Measurements from ENCODE around the gene BTBD8.
"Not testable (repeated sequence)": the region's sequence is repeated elsewhere in the genome, so short reads cannot be mapped to it uniquely, and the experiment has no call there.

The BTBD8 gene

DNA sequence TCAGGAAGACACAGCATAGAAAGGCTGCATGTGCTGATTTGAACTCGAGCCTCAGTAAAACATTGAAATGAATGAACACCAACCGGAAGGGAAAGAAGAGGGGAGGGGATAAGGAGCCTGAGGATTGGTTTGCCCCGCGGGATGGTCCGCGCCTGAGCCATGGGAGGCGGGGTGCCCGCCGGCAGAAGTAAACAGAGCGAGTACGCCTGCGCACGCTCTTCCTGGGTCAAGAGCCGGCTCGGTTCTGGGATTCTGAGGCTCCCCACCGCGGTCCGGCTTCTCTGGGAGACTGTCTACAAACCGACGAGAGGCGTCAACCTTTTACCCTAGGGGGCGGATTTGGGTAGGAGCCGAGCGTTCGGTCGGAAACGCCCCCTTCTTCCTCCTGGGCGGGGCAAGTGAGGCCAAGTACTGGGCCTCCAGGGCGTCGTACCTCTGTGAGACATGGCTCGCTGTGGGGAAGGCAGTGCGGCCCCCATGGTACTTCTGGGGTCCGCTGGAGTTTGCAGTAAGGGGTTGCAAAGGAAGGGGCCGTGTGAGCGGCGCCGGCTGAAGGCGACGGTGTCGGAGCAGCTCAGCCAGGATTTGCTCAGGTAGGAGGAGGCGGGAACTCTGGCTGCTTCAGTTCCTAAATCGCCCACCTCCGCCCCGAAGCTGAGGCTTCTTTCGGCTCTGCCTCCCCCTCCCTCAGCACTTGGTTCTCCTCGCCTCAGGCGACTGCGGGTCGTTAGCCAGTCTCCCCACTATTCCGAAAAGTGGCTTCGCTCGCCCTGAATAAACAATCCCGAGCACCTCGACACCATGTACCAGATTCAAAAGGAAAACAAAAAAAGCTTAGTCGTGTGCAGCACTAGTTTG is at the start of gene BTBD8:
TSS of gene BTBD8 (plus strand) at position 218 of the 858 bp plus-strand sequence. CDS start at position 445, 227 bp downstream.
- DNase-seq, result peak; percentile 86

DNA sequence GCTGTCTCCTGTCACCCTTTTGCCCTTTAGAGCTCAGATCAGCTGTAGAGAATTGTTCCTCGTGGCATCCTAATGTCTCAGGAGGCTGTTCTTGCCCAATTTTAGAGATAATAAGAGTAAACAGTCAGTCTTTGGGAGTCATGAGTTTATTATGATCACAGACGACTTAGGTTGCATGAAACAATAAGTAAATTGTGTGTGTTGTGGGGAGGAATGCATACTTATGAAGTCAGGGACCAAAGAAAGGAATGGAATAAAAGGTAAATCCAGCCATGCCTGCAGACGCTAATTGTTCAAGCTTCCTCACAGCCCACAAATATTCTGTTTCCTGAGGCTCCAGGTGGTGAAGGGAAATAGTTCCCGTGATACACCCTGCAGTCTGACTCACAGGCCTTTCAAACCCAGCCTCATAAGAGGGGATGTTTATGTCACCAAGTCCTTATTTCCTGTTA is 49.5 kb upstream of the BTBD8 start:
- no peak for DNase-seq

DNA sequence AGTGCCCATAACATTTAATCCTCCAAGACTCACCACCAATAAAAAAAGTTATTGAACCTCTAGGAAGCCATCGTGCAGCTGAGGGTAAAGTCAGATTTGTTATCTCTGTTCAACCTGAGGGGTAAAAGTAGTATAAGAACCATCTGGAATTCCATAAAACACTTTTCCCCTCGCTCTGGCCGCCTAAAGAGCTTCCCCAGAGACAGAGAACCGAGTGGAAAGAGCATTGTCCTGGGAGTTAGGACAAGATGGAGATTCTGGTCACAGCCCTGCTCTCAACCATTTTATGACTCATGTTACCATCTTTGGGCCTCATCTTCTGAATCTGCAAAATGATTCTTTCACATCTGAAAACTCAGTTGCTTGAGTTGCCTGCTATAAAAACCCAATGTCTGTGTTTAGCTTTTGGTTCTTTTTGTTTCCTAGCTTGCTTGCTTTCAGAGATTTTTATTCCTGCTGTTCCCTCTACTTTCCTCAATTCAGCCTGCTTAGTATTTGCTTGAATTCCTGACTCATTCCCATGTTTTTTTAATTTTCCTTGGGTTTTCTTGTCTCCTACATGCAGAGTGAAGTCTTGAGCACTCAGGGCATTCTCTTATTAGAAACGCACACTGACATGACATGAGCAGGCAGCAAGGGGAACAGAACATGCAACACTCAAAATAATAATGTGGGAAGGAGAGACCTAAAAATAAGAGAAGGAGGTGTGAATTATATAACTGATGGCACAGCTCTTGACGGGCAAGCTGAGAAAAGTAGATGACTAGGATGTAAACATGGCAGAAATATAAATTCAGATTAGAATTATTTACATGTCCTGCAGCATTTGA is 48.6 kb upstream of the BTBD8 start:
- no peak for DNase-seq

DNA sequence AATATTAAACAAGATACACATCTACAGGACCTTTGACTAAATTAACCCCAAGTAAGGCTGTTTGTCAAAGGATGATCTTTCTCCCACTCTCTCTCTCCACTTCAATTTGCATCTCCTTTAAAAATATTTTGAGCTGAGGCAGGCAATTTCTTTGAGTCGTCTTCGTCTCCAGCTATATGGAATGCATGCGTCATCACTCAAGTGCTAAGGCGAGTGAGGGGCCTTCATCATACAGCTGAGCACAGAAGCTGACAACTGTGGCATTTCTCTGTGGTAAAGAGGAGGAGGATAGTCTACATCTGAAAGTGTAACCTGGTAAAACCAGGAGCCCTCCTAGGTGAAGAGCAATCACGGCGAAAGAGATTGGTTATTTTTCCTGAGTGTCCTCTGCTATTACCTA is 42.7 kb upstream of the BTBD8 start:
- DNase-seq, result no peak

DNA sequence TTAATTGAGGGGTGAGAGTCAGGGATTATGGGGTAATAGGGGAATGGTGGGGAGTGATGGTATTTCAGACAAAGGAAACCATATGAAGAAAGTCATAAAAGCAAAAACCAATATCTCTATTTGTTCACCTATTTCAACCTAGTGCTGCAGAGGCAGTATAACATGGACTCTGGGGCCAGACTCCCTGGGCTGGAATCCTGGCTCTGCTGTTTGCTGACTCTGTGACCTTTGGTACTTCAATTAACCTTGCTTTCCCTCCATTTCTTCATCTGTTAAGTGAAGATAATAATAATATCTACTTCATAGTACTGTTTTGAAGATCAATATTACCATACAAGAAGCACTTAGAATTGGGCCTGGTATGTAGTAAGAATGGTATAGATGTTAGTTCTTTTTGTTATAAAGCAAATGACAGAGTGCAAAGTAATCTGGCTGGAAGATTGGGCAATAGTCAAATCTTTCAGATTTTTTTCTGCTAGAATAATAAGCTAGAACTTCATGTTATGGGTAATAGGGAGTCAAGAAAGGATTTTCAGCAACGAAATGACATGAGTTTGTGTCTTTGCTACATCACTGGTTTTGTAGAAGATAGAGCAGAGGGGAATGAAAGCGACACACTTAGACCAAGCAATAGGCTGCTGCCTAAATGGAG is 41.3 kb upstream of the BTBD8 start:
- no peak for DNase-seq

DNA sequence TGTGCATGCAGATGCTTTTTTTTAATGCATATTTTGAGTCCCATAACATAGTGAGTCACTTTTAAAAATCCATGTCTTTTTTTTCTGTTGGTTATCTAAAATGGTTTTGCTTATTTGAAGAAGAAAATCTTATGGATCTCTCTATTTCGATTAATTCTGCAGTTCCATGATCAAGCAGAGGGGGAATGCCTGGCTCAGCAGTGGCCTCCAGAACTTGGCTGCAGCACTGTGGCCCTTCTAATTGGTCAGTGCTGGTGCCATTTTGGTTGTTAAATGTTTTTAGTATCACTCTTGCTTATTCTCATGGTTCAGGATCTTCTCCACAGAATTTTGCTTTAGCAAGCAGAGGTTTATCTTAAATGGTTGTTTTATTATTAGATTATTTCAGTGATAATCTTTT is 39.2 kb upstream of the BTBD8 start:
- no peak for DNase-seq

DNA sequence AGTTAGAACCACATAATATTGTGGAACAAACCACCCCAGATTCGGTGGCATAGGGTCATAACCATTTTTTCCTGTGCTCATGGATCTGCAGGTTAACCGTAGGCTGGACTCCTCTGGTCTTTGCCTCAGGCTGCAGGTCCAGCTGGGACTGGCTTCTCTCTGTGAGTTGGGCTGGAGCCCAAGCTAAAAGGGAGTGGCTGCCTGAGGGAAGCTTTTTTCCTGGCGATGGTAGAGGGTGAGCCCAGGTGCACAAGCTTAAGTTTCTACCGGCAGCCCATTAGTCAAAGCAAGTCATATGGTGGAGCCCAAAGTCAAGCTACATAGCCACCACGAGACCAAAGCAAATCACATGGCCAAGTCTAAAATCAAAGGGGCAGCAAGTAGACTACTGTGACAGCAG is 36.5 kb upstream of the BTBD8 start:
- no peak for DNase-seq

DNA sequence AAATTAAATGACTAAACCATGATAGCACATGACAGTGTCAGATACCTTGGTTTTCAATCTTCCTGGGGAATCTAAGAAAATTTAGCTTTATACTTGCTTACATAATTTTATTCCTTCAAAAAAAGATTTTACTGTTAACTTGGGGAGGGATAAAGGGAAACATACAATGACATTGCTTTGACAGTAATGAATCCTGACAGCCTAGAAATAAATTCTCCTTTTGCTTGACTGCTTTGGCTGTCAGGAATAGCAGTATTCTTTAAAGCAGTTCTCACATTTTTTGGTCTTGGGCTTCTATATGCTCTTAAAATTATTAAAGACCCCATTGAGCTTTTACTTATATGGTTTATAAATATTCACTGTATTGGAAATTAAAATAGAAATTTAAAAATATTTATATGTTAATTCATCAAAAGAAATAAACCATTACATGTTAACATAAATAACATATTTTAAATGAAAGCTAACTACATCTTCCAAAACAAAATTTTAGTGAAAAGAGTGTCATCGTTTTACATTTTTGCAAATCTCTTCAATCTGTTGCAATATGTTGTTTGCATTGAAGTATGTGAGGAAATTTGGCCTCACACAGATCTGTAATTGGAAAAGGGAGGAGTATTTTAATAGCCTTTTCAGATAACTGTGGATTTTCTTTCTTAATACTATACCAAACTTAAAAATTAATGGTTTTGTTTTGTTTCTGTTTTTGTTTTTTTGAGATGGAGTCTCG is 34.2 kb upstream of the BTBD8 start:
- no peak for DNase-seq

DNA sequence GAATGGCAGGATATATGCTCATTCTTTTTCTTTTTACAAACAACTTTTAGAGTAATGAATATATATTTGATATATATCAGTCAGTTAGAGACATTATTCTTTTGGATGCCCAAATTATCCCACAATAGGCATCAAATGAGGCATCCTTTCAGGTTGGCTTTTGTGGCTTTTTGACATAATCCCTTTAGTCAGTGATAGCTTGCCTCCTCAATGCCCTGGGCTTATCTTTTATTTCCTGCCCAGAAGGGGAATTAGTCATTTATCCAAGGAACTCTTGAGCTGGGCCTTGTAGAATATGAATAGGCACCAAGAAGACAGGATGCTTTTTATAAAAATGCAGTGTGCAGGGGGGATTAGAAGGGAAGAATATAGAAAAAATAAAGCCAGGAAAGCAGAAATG is 28.2 kb upstream of the BTBD8 start:
- no peak for DNase-seq

DNA sequence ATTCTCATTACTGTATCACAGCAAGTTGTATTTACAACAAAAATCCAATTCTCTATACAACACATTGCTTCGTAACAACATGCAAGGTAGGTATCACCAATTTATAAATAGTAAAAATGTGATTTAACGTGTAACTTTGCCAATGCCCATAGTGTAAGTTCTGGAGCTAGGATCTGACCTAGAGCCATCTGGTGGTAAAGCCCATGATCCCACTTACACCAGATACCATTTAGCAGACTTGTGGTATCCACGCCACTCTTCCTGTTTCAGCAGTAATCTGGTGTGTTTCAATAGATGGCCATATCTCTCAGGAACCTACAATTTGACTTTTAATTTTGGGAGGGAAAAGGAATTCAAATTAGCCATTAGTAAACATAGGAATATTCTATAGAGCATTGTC is 15.1 kb upstream of the BTBD8 start:
- DNase-seq, result no peak

DNA sequence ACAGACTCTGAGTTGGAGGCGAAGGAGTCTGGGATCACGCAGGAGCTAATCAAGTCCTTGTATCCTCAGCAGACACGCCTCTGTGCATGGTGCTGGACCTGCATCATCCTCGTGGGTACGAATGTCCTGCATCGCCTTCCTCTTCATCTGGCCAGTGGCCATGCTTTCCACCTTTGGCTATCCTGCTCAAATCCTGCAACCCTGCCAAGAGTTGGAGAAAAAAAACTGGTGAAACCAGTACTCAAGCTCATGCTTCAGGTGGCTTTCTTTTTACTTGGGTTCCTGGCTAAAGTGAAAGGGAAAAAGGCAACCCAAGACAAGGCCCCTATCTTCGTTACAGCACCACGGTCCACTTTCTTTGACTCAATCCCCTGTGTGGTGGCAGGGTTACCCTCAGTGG is 13.8 kb upstream of the BTBD8 start:
- DNase-seq, result no peak

DNA sequence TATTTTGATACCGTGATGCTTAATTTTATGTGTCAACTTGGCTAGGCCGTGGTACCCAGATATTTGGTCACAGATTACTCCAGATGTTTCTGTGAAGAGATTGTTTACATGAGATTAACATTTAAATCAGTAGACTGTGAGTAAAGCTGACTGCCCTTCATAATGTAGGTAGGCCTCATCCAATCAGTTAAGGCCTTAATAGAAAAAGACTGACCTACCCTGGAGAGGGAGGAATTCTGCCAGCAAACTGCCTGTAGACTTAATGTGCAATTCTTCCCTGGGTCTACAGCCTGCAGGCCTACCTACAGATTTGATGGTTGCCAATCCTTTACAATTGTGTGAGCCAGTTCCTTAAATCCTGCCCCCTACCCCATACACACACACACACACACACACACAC is 9.3 kb upstream of the BTBD8 start:
- no peak for DNase-seq

DNA sequence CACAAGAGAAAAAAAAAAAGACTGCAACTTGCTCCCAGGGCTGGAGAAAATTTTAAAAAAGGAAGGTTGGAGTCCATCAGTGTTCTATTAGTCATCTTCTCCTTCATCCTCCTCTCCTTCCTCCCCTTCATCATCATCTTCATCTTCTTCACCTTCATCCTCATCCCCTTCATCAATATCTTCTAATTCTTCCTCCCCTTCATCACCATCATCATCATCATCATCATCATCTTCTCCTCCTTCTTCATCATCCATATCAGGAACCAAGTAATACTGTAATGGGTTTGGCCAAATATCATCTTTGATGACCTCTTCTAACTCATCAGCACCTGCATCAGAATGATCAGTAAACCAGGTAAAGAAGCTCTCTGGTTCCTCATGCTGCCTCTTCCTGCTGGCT is 5.7 kb upstream of the BTBD8 start:
- DNase-seq, result not testable (repeated sequence)

DNA sequence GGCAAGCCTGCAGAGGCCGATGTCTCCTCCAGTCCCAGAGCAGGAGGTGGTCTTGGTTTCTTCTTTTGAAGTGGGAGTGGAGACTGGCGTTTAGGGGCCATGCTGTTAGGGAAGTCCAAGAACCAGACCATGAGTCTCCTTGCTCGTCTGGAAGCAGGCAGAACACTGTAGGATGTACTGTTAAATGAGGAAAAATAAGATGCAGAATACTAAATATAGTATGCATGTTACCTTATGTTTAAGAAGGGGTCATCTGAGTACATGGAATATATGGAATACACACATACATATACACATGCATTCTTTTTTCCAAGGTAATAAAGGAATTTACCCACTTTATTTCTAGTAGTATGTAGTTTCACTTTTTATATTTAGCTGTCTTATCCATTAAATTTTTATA is 4.8 kb upstream of the BTBD8 start, which contains the start of gene SETSIP:
TSS of gene SETSIP (minus strand) at position 101 of the 400 bp plus-strand sequence. CDS start at position 101, 0 bp downstream.
- no peak for DNase-seq

DNA sequence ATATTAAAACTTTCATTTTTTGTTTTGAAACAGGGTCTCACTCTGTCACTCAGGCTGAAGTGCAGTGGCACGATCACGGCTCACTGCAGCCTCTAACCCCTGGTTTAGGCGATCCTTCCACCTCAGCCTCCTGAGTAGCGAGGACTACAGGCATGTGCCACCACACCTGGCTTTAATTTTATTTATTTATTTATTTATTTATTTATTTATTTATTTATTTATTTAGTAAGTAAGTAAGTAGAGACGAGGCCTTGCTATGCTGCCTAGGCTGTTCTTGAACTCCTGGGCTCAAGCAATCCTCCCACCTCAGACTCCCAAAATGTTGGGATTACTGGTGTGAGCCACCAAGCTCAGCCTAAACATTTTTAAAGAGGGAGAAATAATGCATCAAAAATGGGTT is 3.8 kb upstream of the BTBD8 start:
- no peak for DNase-seq

DNA sequence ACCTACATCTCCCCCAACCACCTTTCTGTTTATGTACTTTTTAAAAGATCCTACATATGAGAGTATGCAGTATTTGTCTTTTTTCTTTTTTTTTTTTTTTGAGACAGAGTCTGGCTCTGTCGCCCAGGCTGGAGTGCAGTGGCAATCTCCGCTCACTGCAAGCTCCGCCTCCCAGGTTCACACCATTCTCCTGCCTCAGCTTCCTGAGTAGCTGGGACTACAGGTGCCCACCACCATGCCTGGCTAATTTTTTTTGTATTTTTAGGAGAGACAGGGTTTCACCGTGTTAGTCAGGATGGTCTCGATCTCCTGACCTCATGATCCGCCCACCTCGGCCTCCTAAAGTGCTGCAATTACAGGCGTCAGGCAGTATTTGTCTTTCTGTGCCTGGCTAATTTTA is 2.1 kb upstream of the BTBD8 start:
- not testable (repeated sequence) for DNase-seq

DNA sequence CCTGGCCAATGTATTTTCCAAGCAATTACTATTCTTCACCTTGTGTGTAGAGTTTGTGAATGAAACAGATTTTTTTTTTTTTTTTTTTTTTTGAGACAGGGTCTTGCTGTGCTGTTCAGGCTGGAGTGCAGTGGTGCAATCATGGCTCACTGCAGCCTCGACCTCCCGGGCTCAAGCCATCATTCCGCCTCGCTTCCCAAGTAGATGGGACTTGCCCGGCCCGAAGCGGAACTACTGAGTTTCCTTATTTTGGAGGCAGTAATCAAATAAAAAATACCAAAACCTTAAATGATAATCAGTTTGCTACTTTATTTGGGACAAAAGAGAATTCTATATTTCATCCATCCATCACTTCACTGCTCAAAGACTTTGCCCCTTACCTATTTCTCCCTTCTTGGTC is 704 bp upstream of the BTBD8 start:
- no peak for DNase-seq

DNA sequence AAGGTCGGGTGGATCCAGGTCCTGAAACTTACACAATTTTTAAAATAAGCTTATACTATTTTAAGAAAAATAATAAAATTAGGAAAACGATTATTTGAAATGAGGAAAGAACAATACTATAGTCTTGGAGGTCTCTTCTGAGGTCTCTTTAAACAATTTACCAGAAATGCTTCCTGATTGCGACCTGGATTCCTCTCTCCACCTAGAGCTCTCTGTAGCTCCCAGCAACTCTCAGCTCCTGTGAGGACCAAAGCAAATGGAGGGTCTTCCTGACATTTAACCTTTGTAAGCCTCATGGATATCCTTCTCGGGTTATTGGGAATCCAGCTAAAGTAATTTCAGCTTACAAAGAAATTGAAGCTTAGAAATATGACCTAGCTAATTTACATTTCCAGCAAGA is 886 bp downstream of the BTBD8 start:
- no peak for DNase-seq

DNA sequence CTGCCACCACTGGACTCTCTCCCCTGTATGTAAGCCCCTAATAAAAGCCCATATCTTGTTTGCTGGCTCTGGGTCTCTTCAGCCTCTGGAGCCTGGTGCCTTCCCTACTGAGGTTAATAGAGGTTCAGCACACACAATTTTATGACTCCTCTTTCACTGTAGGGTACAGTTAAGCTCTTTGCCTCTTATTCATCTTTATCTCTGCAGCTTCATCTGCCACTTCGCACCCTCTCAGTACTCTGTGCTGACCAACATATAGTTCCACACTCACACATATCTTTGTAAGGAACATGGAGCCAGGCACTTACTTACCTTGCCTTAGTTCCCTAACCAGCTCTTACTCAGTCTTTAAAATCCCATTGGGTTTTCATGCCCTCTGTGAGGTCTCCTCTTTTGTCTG is 4.5 kb downstream of the BTBD8 start:
- DNase-seq, result no peak

DNA sequence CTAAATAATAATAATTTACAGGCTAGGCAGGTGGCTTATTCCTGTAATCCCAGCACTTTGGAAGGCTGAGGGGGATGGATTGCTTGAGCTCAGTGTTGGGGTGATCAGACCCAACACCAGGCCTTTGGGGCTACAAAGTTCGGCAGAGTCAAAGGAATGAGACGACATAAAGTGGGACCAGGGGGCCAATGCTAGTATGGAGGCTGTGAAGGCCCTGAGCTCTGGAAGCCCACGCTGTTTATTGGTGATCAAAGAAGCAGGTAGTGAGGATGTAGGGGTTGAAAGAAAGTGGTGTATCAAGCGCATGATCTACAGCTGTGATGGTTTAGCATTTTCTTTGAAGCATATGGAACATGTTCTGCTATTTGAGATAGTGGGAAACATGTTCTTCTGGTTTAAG is 5.6 kb downstream of the BTBD8 start:
- no peak for DNase-seq

DNA sequence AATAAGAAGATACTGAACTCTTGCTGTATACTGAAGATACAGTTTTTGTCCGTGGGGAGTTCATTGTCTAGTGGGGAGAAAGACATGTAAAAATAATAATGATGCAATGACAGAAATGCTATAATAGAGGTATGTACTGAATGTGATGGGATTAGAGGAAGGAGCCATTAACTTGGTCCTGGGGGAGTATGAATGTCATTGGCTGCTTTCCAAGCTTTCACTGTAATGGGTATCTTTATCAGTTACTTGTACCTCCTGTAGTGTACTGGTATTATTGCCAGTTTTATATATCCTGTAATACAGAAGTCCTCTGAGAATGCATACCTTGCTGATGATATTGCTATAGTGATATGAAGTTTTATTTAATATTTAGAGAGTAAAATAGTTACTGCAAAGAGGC is 7.4 kb downstream of the BTBD8 start:
- DNase-seq, result no peak

DNA sequence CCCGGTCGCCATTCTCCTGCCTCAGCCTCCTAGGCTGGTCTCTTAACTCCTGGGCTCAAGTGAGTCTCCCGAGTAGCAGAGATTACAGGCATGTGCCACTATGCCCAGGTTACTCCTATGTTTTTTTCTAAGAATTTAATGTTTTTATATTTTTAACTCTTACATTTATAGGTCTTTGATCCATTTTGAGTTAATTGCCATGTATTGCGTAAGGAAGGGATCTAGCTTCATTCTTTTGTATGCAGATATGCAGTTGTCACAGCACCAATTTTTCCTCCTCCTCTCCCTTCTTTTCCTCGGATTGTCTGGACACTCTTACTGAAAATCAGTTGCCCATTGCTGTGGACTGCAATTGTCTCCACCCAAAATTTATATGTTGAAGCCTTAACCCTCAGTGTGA is 11.5 kb downstream of the BTBD8 start:
- no peak for DNase-seq

DNA sequence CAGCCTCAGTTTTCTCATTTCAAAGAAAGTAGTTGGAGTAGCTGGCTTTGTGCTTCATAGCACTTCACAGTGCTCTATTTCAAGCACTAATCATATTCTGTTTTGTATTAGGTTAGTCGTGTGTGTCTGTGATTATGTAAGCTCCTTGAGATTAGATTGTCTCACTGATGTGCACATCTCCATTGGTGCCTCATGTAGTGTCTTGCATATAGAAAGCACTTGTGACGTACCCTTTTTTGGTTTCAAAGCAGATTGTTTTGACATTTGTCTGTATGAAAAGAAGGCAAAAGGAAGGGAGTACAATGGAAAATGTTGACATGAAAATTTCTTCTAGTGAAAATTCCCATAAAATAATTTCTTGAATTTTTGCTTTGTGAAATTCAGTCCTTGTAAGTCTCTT is 13.9 kb downstream of the BTBD8 start:
- DNase-seq, result no peak
